NCI-H524 (cell line): ENCODE data around the gene ZDHHC11B.

ENCODE experiments used
- DNase-seq, 2 experiments: peaks; one replicate each; lab custom pipeline; 2025; lab: John Stamatoyannopoulos, UW

The ZDHHC11B gene

DNA sequence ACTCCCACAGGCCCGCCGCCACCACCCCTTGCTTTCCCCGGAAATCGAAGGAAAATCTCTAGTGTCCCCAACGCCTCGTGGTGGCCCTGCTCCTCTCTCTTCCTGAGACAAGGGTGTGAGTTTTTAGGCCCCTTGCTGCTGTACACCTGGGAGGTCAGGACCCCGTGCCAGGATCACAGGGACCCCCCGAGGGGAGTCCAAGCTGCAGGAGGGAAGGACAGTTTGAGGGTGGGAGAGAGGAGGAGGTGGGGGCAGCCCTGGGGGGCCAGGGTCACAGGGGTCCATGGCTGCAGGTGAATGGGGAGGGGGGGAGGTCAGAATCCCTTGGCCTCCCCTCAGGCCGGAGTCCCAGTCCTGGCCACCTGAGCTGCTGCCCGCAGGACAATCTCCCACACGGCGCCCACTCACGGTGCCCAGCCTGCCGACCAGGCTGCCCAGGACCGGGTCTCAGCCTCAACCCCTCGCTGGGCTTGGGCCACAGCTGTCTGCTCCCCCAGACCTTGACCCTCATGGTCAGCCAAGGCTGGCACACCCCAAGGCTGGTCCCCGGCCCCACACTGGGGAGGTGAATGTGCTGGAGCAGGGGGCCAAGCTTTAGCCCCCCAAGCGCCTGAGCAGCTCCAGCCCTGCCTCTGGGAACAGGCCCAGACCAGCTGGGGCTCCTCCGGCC, 111.2 kb downstream of the ZDHHC11B start:
- no peak for DNase-seq

DNA sequence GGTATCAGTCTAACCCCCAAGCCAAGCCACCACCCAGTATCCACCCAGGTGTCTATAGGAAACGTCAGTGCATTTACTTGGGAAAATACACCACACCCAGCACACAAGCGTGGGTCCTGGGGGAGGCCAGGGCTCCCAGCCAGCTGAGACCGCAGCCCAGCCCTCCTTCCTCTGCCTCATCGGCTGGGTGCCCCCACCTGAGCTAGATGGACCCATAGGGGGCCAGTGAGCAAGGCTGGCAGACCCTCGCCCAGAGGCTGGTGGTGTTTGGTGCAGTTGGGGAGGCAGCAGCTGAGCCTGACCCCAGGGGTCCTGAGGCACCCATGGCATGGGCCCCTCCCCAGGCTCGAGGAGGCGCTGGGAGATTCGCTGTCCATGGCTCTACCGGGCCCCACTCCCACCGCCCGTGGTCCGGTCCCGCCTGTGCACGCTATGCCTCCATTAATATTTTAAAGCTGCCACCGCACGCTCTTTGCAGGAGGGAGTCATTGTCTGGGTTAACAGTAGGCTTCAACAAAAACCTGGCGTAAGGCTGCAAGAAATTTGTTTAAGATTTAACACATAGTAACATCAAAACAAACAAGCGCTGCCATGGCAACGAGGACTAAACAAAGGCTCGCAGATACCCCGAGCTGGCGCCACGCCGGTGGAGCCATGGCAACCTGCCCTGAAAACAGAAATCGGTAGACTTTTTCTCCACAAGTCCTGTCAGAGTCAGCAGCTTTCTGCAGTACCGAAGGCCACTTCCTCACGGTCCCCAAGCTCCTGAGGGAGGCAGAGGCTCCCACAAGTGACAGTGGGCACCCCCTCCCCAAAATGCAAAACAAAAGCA, 112.0 kb downstream of the ZDHHC11B start:
- peak in 1 of 2 experiments; percentile 66 for DNase-seq

DNA sequence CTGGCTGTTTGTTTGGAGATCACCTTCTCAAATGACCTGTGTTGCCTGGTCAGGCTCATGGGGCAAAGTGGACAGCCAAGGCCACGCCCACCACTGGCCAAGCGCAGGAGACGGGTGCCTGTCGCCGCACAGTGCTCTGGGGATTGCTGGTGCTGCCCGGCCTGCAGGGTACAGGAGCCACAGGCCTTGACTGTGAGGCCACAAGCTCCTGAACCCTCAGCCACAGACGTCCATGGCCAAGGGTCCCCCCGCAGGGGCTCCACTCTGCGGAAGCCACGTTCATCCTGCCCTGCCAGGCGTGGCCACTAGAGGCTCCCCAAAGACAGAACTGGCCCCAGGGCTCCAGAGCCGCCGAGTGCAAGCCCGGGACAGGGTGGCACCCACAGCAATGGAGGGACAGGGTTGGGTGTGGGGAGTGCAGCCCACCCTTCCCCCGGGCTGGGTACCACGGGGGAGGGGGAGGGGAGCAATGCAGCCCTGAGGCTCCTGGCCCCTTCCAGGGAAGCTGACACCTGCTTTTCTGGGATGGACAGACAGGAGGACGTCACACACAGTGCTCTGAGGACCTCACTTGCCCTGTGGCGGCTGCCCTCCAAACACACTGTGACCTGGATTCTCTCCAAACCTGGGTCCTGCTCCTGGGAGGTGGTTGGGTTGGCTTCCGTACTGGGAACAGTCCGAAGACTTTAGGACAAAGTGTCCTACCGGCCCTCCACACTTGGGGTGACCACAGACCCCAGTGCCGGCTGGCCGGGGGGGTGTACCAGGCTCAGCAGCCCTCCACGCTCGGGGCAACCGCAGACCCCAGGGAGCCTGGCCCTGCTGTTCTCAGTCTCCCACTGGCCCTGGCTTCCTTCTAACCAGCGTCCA, 112.8 kb downstream of the ZDHHC11B start:
- DNase-seq, result peak; percentile 70 to 84

- DNase-seq, result no peak
Measured at GRCh38 chr5:670396-671270, 113.9 kb downstream of the ZDHHC11B start.

- no peak for DNase-seq
Measured at GRCh38 chr5:669842-670395, 114.6 kb downstream of the ZDHHC11B start.

GRCh38 chr5:669111-669841, 115.3 kb downstream of the ZDHHC11B start:
- DNase-seq, result peak in 1 of 2 experiments; percentile 39

DNA sequence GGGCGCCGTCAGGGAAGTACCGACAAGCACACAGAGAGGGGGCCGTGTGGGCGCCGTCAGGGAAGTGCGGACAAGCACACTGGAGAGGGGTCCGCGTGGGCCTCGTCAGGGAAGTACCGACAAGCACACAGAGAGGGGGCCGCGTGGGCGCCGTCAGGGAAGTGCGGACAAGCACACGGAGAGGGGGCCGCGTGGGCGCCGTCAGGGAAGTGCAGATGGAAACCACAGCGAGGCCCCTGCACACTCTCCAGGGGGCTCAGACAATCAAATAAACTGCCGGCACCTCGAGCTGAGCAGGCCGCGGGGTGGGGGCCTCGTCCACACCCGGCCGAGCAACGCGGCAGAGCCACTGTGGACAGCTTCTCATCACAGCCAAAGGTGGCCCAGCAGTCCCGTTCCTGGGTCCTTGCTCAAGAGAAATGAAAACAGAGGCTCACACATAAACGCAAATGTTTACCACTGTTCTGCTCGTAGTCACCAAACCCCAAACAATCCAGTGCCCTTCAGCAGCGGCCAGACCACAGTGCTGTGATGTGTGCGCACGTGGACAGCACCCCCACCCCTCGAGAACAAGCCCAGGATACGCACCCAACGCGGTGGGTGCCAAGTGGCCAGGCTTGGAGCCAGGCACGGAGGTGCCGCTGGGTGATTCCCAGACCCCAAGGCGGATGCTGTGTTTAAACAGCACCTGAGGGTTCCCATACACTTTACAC, 116.1 kb downstream of the ZDHHC11B start:
- DNase-seq, result no peak

- DNase-seq, result no peak
Measured at GRCh38 chr5:666816-667498, 117.6 kb downstream of the ZDHHC11B start.

DNA sequence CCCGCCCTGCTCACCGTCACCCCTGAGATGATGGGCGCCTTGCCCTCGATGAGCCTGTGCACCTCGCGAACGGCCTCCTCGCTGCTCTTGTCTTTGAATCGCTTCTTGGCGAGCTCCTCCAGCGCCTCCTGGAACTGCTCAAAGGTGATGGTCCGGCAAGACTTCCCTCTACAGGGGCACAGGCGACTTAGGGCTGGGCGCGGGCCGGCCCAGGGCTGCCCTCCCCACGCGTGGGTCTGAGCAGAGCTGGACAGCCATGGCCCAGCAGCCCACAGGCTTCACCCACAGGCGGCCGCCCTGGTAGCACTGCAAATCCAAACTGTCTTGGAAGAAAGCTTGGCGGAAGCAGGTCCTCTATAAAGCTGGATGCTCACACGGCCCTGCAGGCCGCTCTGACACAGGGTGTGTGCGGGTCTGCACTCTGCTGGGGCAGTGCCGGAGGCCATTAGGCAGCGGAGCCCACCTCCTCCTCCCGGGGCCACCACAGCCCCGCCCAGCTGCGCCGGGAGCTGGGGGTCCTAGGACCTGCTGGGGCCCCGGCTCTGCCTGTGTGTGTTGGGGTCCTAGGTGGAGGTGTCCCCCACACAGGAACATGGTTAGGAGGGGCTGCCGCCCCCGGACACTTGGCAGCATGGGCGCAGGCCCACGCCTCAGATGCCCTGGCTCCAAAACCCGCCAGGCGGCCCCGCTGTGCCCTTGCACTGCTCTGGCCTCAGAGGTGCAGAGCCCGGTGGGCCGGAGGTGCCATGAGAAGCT, 118.4 kb downstream of the ZDHHC11B start:
- DNase-seq, result no peak

DNA sequence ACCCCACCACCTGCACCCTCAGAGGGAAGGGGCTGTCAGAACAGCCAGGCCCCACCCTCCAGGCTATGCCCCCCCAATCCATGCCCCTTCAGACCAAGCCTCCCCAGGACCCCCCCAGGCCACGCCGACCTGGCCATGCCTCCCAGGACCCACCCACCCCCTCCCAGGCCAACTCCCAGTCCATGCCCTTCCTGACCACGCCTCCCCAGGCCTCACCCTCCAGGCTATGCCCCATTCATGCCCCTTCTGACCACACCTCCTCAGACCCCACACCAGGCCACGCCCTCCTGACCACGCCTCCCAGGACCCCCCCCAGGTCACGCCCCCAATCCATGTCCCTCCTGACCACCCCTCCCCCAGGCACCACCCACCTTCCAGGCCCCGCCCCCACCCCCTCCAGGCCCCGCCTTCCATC, 119.0 kb downstream of the ZDHHC11B start:
- DNase-seq, result no peak

DNA sequence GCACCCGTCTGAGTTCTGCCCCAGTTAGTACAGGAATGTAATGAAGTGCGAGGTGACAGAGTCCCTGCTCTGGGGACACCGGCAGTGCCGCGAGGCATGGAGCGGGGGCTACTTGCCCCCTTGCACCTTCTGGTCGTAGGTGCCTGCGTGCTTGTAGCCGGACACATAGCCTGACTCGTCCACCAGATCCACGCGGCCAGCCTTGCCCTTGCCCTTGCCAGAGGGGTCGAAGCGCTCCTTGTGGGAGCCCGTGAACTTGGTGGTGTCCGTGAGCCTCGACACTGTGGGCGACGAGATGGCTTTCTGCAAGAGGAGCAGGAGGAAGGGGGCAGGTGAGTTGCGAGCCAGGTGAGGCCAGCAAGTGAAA, 119.6 kb downstream of the ZDHHC11B start:
- DNase-seq, result no peak

DNA sequence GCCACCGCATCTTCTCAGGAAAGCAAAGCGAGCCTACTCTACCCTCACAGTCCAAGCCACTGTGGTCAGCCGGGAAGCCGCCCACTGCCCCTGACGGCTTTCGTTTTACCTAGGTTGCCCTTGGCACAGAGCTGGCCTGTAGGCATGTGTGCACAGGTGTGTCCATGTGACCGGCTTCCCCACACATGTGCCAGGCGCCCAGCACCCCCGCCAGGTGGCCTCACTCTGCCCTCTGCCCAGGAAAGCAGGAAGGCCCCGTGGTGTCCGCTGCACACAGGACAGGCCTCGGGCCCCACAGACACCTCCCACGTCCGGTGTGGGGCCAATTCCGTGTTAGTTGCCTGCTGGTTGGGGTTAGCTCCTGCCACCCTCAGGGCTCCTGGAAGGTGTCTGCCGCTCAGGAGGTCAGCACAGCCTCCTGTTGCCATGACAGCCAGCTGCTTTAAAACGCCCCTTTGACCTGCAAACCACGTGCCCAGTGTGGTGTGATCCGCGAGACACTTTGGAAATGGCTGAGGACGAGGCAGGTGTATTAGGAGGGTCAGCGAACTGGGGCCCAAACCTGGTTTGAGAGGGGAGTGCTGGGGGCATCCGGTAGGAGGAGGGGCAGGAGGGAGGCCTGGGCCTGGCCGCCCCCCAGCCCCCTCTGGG, 120.1 kb downstream of the ZDHHC11B start:
- no peak for DNase-seq

DNA sequence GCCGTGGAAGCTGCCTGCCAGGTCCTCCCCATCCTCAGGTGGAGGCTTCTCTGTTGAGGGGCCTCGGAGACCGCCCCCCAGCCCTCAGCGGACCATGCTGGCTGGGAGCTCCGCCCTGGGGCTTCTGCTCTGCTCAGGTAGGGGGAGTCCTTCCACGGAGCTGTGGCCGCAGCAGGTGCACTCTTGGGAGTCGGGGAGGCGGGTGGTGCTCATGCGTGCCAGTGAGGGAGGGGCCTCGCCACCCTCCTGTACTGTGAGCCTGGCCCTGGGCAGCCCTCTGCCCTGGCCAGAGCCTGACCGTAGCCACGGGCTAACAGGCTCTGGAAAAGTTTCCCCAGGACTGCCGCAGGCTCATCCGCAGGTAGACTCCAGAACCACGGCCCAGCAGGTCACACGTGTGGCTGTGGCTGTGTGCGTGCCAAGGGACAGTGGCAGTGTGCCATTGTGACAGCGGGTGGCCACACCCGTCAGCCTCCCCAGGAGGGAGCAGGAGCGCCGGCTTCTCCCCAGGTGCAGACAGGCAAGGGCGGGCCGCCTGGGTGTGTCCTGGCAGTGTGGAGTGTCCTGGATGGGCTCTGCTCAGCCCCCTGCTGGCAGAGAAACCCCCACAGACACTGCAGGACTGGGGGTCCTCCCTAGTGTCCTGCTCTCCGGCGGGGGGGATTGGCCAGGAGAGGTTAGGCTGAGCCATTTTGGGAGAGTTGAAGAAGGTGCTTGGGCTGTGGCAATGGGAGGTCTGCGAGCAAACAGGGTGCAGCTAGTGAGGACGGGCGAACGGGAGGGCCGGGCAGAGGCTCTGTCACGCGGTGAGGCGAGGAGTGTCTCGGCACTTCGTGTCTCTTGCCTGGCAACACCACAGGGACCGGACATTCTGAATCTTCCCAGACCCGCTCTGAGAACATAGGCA, 120.8 kb downstream of the ZDHHC11B start:
- no peak for DNase-seq

DNA sequence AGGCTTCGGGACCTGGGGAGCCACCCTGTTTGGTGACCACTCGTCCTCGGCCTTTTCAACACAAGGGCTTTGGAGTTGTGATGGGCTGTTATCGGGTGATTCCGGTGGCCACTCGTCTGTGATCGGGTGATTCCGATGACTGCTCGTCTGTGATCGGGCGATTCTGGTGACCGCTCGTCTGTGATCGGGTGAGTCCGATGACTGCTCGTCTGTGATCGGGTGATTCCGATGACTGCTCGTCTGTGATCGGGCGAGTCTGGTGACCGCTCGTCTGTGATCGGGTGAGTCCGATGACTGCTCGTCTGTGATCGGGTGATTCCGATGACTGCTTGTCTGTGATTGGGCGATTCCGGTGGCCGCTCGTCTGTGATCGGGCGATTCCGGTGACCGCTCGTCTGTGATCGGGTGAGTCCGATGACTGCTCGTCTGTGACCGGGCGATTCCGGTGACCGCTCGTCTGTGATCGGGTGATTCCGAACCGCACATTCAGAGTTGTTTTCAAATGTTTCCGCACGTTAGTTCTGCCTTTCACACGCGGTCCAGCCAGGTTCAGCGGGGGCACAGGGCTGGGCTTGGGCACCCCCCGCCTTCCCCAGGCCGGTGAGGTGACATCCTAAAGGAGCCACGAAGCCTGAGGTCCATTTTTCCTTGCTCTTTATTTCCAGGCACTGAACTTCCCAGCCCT, 121.6 kb downstream of the ZDHHC11B start:
- DNase-seq, result no peak

GRCh38 chr5:661891-662750, 122.4 kb downstream of the ZDHHC11B start:
- no peak for DNase-seq
